Measurements from ENCODE around the gene RAB33B.
"Not testable (repeated sequence)": the region's sequence is repeated elsewhere in the genome, so short reads cannot be mapped to it uniquely, and the experiment has no call there.

RAB33B gene

DNA sequence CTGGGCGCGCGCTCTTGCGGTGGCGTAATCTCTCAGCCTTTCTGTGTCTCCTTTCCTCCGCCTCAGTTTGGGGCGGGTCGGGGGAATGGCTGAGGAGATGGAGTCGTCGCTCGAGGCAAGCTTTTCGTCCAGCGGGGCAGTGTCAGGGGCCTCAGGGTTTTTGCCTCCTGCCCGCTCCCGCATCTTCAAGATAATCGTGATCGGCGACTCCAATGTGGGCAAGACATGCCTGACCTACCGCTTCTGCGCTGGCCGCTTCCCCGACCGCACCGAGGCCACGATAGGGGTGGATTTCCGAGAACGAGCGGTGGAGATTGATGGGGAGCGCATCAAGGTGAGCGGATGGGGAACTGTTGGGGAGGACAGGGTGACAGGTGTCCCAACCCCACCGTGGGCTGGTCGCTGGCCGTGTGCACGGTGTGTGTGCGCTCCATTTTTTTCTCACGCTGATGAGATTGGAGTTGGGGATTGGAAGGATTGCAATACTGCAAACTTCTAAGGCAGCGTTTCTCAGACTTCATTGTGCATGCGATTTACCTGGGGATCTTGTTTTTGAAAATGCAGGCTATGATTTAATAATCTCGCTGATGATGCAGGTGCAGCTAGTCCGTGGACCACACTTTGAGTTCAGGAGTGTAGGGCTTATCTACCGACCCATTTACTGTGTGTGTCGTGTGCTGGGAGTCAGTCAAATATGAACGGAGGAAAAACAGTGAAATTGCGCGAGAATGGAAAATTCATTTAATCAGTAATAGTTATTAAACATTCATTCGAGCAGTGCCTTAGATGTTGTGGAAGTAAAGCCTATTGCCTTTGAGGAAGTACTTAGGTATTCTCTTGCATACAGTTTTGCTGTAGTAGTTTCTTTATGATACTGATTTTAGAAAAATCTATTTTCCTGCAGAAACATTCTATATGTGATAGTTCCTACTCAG is at the start of gene RAB33B:
TSS of gene RAB33B (plus strand) at position 11 of the 935 bp plus-strand sequence. CDS start at position 86, 75 bp downstream.
- no peak for DNase-seq (ENCODE audit: low spot score)

DNA sequence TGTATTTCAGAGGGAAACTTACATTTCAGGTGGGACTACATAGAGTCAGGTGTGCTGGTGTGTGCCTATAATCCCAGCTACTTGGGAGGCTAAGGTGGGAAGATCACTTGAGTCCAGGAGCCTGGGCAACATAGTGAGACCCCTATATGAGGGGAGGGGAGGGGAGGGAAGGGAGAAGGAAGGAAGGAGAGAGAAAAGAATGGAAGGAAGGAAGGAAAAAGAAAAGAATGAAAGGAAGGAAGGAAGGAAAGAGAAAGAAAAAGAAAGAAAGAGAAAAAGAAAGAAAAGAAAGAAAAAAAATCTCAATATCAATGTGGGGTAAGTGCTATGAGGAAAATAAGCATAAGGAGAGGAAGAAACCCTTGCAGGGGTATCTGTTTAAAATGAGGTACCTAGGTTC is 43.6 kb upstream of the RAB33B start:
- DNase-seq (ENCODE audit: low spot score), result no peak

DNA sequence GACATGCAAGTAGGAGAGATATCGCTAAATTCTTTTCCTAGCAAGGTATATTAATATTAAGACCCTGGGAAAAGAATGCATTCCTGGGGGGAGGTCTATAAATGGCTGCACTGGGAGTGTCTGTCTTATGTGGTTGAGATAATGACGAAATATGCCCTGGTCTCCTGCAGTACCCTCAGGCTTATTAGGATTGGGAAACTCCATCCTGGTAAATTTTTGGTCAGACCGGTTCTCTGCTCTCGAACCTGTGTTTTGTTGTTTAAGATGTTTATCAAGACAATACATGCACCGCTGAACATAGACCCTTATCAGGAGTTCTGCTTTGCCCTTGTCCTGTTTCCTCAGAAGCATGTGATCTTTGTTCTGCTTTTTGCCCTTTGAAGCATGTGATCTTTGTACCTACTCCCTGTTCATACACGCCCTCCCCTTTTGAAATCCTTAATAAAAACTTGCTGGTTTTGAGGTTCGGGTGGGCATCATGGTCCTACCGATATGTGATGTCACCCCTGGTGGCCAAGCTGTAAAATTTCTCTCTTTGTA is 39.2 kb upstream of the RAB33B start:
- not testable (repeated sequence) for DNase-seq (ENCODE audit: low spot score)

DNA sequence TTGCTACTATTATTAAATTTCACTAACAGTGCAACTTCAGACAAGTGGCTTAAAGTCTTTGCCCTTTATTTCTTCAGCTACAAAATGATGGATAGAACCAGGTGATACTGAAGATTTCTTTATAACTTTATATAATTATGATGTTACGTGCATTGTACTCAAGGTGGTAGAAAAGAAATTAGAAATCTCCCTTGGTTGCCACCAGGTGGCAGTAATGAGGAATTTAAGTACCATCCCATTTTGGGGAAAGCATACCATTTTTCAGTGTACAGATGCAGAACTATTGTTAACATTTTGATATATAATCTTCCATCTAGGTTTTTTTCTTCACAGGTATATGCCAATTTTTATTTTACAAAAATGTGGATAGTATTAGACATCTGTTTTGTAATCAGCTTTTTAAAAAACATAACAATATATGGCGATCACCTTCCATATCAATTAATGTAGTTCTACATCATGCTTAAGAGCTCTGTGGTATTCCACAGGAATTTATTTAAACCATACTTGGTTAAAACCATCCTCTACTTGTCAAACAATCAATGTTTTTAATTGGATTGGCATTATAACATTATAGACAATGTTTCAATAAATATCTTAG is 37.7 kb upstream of the RAB33B start:
- peak; percentile 33 for DNase-seq (ENCODE audit: low spot score)

DNA sequence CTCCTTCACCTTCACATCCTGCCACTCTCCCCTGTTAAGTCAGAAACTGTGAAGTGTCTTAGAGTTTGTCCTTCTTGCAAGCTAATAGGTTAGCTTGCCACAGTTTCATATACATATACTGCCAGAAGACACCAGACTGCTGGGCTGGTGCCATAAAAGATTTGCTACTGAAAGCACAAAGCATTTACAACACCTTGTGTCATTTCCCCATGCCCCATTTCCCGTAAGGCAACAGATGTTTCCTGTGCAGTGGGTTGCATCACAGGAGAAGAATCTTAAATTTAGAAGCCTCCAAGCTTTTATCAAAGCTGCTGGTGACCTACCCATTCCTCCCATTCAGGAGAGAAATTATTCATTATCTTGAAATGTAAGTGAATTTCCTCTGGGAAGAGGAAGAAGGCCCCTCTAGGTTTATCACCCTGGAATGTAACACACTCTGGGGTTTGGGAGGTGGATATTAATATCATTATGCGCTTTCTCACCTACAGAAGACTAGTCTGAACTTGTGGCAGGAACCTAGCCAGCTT is 34.5 kb upstream of the RAB33B start:
- DNase-seq (ENCODE audit: low spot score), result peak; percentile 26

DNA sequence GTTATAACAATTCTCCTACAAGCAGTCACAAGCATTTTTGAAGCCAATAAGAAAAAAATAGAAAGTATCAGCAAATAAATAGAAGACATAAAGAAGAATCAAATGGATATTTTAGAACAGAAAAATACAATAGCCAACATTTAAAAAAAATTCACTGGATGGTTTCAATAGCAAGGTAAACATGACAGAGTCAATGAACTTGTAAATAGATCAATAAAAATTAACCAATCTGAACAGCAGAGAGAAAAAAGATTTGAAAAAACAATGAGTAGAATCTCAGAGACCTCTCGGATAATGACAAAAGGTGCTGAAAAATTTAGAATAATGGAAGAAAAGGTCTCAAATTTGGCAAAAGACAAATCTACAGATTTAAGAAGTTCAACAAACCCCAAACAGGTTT is 33.3 kb upstream of the RAB33B start:
- DNase-seq (ENCODE audit: low spot score), result no peak

GRCh38 chr4:139436122-139436521 is 17.8 kb upstream of the RAB33B start:
- DNase-seq (ENCODE audit: low spot score), result no peak

DNA sequence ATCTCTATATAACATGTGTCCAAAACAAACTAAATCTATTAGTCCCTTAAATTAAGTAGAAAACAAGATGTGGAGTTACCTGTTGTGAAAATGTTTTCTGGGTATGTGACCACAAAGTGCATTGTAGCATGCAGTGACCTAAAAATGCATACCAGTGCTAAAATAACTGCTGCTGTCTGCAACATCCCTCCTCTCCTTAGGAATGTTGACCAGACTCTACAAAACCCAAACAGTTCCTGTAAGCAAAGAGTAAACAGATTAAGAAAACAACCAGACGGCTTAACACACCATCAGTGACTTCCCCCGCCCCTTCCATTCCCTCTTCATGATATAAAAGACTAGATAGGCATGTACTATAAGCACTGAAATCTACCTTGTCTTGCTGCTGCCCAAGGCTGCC is 15.8 kb upstream of the RAB33B start:
- no peak for DNase-seq (ENCODE audit: low spot score)

- no peak for DNase-seq (ENCODE audit: low spot score)
Observed at GRCh38 chr4:139441029-139441428, 12.9 kb upstream of the RAB33B start.

GRCh38 chr4:139443661-139444060 is 10.3 kb upstream of the RAB33B start:
- DNase-seq (ENCODE audit: low spot score), result no peak

DNA sequence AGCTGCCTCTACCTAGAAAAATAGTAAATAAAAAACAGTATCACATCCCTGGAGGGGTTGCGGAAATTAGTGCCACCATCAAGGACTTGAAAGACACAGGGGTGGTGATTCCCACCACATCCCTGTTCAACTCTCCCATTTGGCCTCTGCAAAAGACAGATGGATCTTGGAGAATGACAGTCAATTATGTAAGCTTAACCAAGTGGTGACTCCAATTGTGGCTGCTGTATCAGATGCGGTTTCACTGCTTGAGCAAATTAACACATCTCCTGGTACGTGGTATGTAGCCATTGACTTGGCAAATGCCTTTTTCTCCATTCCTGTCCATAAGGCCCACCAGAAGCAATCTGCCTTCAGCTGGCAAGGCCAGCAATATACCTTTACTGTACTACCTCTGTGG is 9.0 kb upstream of the RAB33B start:
- not testable (repeated sequence) for DNase-seq (ENCODE audit: low spot score)

DNA sequence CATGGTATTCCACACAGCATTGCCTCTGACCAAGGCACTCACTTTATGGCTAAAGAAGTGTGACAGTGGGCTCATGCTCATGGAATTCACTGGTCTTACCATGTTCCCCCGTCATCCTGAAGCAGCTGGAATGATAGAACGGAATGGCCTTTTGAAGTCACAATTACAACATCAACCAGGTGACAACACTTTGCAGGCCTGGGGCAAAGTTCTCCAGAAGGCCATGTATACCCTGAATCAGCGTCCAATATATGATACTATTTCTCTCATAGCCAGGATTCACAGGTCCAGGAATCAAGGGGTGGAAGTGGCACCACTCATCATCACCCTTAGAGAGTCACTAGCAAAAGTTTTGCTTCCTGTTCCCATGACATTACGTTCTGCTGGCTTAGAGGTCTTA is 6.8 kb upstream of the RAB33B start:
- DNase-seq (ENCODE audit: low spot score), result not testable (repeated sequence)

DNA sequence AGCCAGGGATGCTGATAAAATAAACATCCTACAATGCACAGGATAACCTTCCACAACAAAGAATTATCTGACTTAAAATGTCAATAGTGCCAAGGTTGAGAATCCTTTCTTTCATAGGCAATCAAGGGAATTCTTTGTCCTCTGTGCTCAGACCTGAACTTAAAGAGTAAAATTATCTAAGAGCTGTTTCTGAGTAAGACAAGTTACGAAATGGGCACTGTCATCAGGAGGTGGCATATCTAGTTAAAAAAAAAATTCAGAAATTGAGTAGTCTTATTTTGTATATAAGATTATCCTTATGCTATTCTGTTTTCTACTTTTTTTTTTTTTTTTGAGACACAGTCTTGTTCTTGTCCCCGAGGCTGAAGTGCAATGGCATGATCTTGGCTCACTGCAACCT is 3.3 kb upstream of the RAB33B start:
- DNase-seq (ENCODE audit: low spot score), result no peak

GRCh38 chr4:139451997-139452396 is 1.9 kb upstream of the RAB33B start:
- no peak for DNase-seq (ENCODE audit: low spot score)

- peak; percentile 58 for DNase-seq (ENCODE audit: low spot score)
Observed at GRCh38 chr4:139453041-139453370, 915 bp upstream of the RAB33B start.

- DNase-seq (ENCODE audit: low spot score), result peak; percentile 95
Observed at GRCh38 chr4:139453371-139454110, 380 bp upstream of the RAB33B start.

DNA sequence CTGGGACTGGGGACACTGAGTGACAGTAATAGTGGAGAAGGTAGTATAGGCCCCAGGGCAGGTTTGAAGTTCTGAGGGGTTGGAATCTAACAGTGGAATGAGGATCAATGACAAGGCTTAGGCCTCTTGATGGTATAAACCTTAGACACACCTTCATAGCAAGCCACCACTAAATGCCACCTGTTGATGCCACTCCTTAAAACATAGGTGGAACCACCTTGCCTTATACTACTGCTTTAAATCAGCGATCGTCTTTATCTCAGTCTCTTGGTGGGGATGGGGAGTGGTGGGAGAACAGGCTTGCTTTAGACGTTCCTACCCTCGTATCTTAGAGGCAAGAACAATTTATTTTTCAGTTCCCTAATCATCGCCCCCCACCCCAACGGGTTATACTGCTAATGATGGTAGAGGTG is 1.2 kb downstream of the RAB33B start:
- no peak for DNase-seq (ENCODE audit: low spot score)

- no peak for DNase-seq (ENCODE audit: low spot score)
Observed at GRCh38 chr4:139457318-139457717, 3.4 kb downstream of the RAB33B start.

GRCh38 chr4:139458543-139458942 is 4.6 kb downstream of the RAB33B start:
- no peak for DNase-seq (ENCODE audit: low spot score)

GRCh38 chr4:139458999-139459398 is 5.1 kb downstream of the RAB33B start:
- no peak for DNase-seq (ENCODE audit: low spot score)

DNA sequence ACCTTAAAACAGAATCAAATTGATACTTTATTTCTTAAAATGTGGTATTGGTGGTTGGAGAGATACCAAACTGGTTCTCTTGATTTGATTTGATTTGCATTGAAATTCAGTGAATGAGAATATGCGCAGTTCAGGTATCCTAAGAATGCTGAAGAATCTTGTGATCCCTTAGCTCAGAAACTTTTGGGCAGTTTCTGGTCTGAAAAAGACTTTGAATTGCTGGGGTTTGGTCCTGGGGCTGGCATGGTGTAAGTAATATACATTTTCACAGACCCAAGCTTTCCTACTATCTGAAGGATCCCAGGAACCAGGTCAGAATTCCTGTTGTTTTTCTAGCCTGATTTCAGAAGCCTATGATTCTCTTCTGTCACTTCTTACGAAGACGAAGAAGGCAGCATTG is 6.6 kb downstream of the RAB33B start:
- no peak for DNase-seq (ENCODE audit: low spot score)

DNA sequence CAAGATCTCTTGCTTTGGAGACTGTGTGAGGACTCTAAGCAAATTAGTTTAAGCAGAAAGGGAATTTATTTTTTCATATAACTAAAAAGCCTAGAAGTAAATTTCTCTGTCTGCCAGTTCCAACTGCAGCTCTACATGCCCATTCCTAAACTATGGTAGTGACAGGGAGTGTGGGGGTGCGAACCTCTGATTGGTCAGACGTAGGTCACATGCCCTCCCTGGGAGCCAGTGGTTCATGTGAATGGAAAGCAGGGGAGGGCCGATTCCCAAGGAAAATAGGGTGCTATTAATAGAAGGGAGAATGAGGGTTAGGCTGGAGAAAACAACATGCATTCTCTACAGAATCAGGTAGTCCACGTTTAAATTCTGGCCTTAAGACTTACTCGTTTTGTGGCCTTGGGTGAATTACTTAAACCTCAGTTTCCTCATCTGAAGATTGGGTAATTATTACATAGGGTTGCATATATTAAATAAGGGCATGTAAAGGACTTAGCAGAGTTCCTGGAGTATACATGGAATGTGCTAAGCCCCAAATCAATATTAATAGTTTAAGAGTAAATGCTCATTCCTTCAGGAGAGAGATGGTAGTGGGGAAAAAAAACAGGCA is 7.2 kb downstream of the RAB33B start:
- DNase-seq (ENCODE audit: low spot score), result no peak

All from AG08395 (cell line).